Bronchial epithelial cell (primary cell): ENCODE results near the gene AOC2. TPM values are rescaled to one million over a fixed set of nuclear protein-coding genes. Genes with fewer than 3 reads are reported as not detected.
A peak's percentile ranks its signal among the peaks of the same experiment; 100 is the strongest.

Source experiments
- DNase-seq: peaks from one replicate; pipeline ENCODE4 v3.0.0-alpha.2; 2010; ENCODE audit warnings: low read depth
- FAIRE-seq: peaks from 2 replicates; lab custom pipeline; 2011; peaks lifted over from hg19 to GRCh38; lab: Jason Lieb, UNC
- H3K27me3 ChIP-seq: 2 replicates; pipeline ENCODE4 v1.5.1; 2011; ENCODE audit warnings: low read length; ENCODE audit not compliant: control insufficient read depth, insufficient read depth
- H3K36me3 ChIP-seq: 2 replicates; pipeline ENCODE4 v1.5.1; 2011; ENCODE audit warnings: low read length; ENCODE audit not compliant: control insufficient read depth, insufficient read depth
- H3K4me3 ChIP-seq: 2 replicates; pipeline ENCODE4 v1.5.1; 2011; ENCODE audit warnings: mild to moderate bottlenecking, low read depth, low read length, control low read depth
- total RNA-seq: library from RNA; depleted of rRNA; stranded (reverse); fragments of >200 nt; gene quantifications from 2 replicates; pipeline ENCODE4 v1.2.1, GENCODE V29; 2014
- TF ChIP-seq, protein P1 (sequence below): IDR thresholded peaks from 2 replicates; pipeline ENCODE4 v1.5.1; 2011; ENCODE audit warnings: mild to moderate bottlenecking, moderate library complexity, low read length, control low read depth, inconsistent platforms; ENCODE audit not compliant: insufficient read depth, severe bottlenecking

AOC2 gene
- total RNA-seq, 1 donor from 2014 or later, result 0.79 TPM

GRCh38 chr17:42809250-42809649 is 35.1 kb upstream of the AOC2 start:
- Histone ChIP-seq H3K4me3 (no peak overlapping the region), H3K36me3 (peaks cover 13% of the 10 kb centered on the region), H3K27me3 (no peaks in the 10 kb centered on the region)
- TF ChIP-seq, protein P1, sequence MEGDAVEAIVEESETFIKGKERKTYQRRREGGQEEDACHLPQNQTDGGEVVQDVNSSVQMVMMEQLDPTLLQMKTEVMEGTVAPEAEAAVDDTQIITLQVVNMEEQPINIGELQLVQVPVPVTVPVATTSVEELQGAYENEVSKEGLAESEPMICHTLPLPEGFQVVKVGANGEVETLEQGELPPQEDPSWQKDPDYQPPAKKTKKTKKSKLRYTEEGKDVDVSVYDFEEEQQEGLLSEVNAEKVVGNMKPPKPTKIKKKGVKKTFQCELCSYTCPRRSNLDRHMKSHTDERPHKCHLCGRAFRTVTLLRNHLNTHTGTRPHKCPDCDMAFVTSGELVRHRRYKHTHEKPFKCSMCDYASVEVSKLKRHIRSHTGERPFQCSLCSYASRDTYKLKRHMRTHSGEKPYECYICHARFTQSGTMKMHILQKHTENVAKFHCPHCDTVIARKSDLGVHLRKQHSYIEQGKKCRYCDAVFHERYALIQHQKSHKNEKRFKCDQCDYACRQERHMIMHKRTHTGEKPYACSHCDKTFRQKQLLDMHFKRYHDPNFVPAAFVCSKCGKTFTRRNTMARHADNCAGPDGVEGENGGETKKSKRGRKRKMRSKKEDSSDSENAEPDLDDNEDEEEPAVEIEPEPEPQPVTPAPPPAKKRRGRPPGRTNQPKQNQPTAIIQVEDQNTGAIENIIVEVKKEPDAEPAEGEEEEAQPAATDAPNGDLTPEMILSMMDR, result no peak
- DNase-seq (peak; percentile 74), FAIRE-seq (no peak)

DNA sequence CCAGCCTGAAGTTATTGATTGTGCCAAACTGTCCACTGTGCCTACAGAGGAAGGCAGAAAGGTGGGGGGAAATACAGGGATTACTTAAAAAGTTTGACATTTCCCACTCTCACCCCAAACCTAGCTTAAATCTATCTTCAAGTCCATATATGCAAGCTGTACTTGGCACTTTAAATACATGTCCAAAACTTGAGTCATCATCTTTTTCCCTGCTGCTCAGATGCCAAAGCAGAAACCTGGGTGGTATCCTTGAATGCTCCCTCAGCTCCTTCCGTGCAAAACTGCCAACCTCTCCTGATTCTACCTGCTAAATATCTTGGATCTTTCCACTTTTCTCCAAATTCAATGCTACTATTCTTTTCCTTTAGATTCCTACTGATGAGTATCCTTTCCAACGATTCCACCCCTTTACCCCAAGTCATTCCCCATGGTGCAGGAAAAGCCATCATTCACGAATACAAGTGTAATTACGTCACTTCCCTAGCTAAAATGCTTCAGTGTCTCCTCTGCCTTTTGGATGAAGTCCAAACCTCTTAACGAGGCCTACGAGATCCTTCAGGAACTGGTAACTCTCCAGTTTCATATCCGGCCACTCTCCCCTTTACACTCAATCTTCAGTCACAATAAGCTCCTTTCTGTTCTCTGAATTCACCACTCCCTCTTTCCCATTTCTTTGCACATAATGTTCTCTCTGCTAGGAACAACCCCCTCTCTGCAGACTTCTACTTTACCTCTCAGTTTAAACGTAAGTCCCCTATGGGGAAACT is 29.6 kb upstream of the AOC2 start:
- peak; percentile 72 for DNase-seq
- TF ChIP-seq, protein P1, result no peak
- no peaks in the 10 kb centered on the region for H3K27me3 ChIP-seq
- no peak for FAIRE-seq
- peaks cover 41% of the 10 kb centered on the region for H3K36me3 ChIP-seq
- no peak overlapping the region for H3K4me3 ChIP-seq

GRCh38 chr17:42817866-42818265 is 26.5 kb upstream of the AOC2 start:
- FAIRE-seq (no peak), DNase-seq (peak; percentile 82)
- Histone ChIP-seq H3K36me3 (peaks cover 34% of the 10 kb centered on the region), H3K4me3 (no peak overlapping the region), H3K27me3 (no peaks in the 10 kb centered on the region)
- TF ChIP-seq, protein P1, result no peak

DNA sequence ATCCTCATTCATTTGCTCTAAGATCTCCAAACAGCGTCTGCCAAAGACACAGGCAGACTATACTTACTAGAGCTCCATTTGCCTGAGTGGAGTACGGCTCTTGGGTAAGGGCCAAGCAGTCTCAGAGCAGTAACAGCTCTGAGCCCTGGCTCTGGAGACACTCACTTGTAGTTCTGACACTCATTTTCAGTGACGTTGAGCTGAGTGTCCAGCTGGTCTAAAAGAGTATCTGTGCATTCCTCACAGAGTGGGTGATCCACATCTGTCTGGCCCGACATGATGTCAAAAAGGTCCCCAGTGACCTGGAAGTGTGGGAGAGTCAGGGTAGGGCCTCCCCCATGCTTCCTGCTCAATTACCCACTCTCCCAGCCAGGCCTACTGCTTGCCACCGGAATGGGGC is 26.0 kb upstream of the AOC2 start:
- no peak overlapping the region for H3K4me3 ChIP-seq

DNA sequence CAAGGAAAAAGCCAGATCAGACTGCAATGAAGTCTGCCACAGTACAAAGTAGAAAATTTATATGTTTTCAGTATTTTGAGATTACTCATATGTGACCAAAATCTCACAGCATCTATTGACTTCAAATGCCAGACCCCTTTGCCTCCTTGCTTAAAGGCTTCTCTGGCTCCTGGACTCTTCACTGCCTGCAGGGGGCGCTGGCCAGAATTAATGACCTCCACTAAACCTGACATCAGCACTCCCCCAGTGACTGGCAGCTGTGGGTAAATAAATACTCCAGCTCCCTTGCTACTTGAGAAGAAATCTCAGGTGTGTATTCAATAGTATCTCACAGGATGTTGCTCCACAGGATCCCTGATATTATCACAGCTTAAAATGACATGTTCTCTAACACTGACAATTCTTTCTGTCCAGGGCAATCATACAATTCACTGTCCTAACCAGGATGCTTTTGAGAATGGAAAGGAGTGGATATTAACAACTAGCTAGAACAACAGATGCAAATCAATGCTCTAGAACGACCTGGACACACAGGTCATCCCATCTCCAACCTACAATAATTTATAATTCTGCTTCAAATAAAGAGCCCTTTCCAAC is 24.3 kb upstream of the AOC2 start:
- DNase-seq (peak; percentile 44), FAIRE-seq (no peak)
- H3K4me3 ChIP-seq, result no peak overlapping the region
- H3K27me3 ChIP-seq, result no peaks in the 10 kb centered on the region
- H3K36me3 ChIP-seq, result peaks cover 27% of the 10 kb centered on the region
- TF ChIP-seq, protein P1, result peak; percentile 71

More for the DNA sequence above, 26.0 kb upstream of the AOC2 start:
- peaks cover 34% of the 10 kb centered on the region for H3K36me3 ChIP-seq
- FAIRE-seq (no peak), DNase-seq (no peak)
- TF ChIP-seq, protein P1, result no peak
- no peaks in the 10 kb centered on the region for H3K27me3 ChIP-seq

- FAIRE-seq, result no peak
- Histone ChIP-seq H3K36me3 (peaks cover 18% of the 10 kb centered on the region), H3K27me3 (no peaks in the 10 kb centered on the region), H3K4me3 (no peak overlapping the region)
- TF ChIP-seq, protein P1, result no peak
- DNase-seq, result no peak
These were observed 23.2 kb upstream of the AOC2 start for GRCh38 chr17:42821176-42821575.
